ENCODE data around the gene ZNF417. TPM values are rescaled to one million over a fixed set of nuclear protein-coding genes. Genes with fewer than 3 reads are reported as not detected.
"Not testable (repeated sequence)": the region's sequence is repeated elsewhere in the genome, so short reads cannot be mapped to it uniquely, and the experiment has no call there.

ZNF417 gene
- total RNA-seq, 4 donors from 2014 or later: 9.1 to 12.9 (median 10.3) TPM

GRCh38 chr19:57903618-57904184 is 12.7 kb downstream of the ZNF417 start:
- TF ChIP-seq EP300 (IDR thresholded peaks at IDR 0.05) (no peak), CTCF (IDR thresholded peaks at IDR 0.05) (no peak), POLR2A (IDR thresholded peaks at IDR 0.05; ENCODE audit: low read depth) (no peak), POLR2AphosphoS5 (IDR thresholded peaks at IDR 0.05) (no peak)
- WGBS: 75% methylated on average over 7 of the region's 7 CpGs
- intact Hi-C loops (cut with DNase I): no loop called here
- Histone ChIP-seq H3K4me3 (no peak overlapping the region), H3K36me3 (peaks cover 9 to 29% (median 19%) of the 10 kb centered on the region in 4 donors), H3K27me3 (no peaks in the 10 kb centered on the region), H3K9me3 (peaks cover 0 to 30% (median 16%) of the 10 kb centered on the region in 4 donors), H3K4me1 (peaks cover 0 to 7% (median 0%) of the 10 kb centered on the region in 4 donors), H3K27ac (replicated peaks in 1 of 4) (no peak overlapping the region)
- DNase-seq (ENCODE audit: extremely low spot score): no peak

GRCh38 chr19:57900311-57900710 is 16.1 kb downstream of the ZNF417 start:
- intact Hi-C loops (cut with DNase I): no loop called here
- Histone ChIP-seq H3K4me3 (no peak overlapping the region), H3K27ac (replicated peaks in 1 of 4) (no peak overlapping the region), H3K9me3 (peaks cover 0 to 15% (median 6%) of the 10 kb centered on the region in 4 donors), H3K36me3 (peaks cover 0 to 9% (median 5%) of the 10 kb centered on the region in 4 donors), H3K27me3 (no peaks in the 10 kb centered on the region), H3K4me1 (peaks cover 0 to 7% (median 0%) of the 10 kb centered on the region in 4 donors)
- TF ChIP-seq POLR2A (IDR thresholded peaks at IDR 0.05; ENCODE audit: low read depth) (no peak), CTCF (IDR thresholded peaks at IDR 0.05) (no peak), POLR2AphosphoS5 (IDR thresholded peaks at IDR 0.05) (no peak)
- 49% methylated on average over 5 of the region's 5 CpGs for WGBS
- DNase-seq (ENCODE audit: extremely low spot score): no peak

GRCh38 chr19:57890706-57891105 is 25.7 kb downstream of the ZNF417 start:
- peaks cover 0 to 22% (median 17%) of the 10 kb centered on the region in 4 donors for H3K4me1 ChIP-seq
- intact Hi-C loops (cut with DNase I); H3K4me3 ChIP-seq; H3K36me3 ChIP-seq; H3K27ac ChIP-seq (replicated peaks in 1 of 4); H3K27me3 ChIP-seq; DNase-seq (ENCODE audit: extremely low spot score): not testable (repeated sequence)
- H3K9me3 ChIP-seq: peaks cover 0 to 11% (median 4%) of the 10 kb centered on the region in 4 donors
- whole genome bisulfite sequencing: 66% methylated on average over 3 of the region's 3 CpGs

- intact Hi-C loops (cut with DNase I): no loop called here
- DNase-seq (ENCODE audit: extremely low spot score): peak; percentile 94
- peaks cover 0 to 22% (median 17%) of the 10 kb centered on the region in 4 donors for H3K4me1 ChIP-seq
- peaks cover 0 to 21% (median 8%) of the 10 kb centered on the region in 4 donors for H3K36me3 ChIP-seq
- H3K9me3 ChIP-seq: peaks cover 0 to 19% (median 4%) of the 10 kb centered on the region in 4 donors
- TF ChIP-seq EP300 (IDR thresholded peaks at IDR 0.05) (no peak), CTCF (IDR thresholded peaks at IDR 0.05) (peak; percentile 36 to 48 (median 37)), POLR2A (IDR thresholded peaks at IDR 0.05; ENCODE audit: low read depth) (no peak), POLR2AphosphoS5 (IDR thresholded peaks at IDR 0.05) (peak; percentile 60 to 69)
- 3% methylated on average over 5 of the region's 43 CpGs for WGBS
- no peaks in the 10 kb centered on the region for H3K27me3 ChIP-seq
- H3K4me3 ChIP-seq: peak within 1 kb of the TSS; percentile 57 to 85 (median 74)
- H3K27ac ChIP-seq (replicated peaks in 1 of 4): peak within 1 kb of the TSS; percentile 74 to 84 (median 78)
These were observed 27.7 kb downstream of the ZNF417 start, which contains the start of gene ZNF814 for GRCh38 chr19:57888560-57889231. ZNF814 (minus strand) TSS chr19:57889037; CDS start chr19:57888802, 235 bp downstream.

- H3K27me3 ChIP-seq: no peaks in the 10 kb centered on the region
- peak overlapping the region; percentile 74 to 84 (median 78) for H3K27ac ChIP-seq (replicated peaks in 1 of 4)
- peak overlapping the region; percentile 57 to 85 (median 74) for H3K4me3 ChIP-seq
- intact Hi-C loops (cut with DNase I): no loop called here
- no peak for DNase-seq (ENCODE audit: extremely low spot score)
- peaks cover 0 to 26% (median 9%) of the 10 kb centered on the region in 4 donors for H3K36me3 ChIP-seq
- peaks cover 0 to 19% (median 4%) of the 10 kb centered on the region in 4 donors for H3K9me3 ChIP-seq
- 6% methylated on average over 8 of the region's 8 CpGs for WGBS
- TF ChIP-seq EP300 (IDR thresholded peaks at IDR 0.05): no peak
- no peak for TF ChIP-seq POLR2AphosphoS5 (IDR thresholded peaks at IDR 0.05)
- TF ChIP-seq POLR2A (IDR thresholded peaks at IDR 0.05; ENCODE audit: low read depth): no peak
- no peak for TF ChIP-seq CTCF (IDR thresholded peaks at IDR 0.05)
- peaks cover 0 to 22% (median 17%) of the 10 kb centered on the region in 4 donors for H3K4me1 ChIP-seq
These were observed 28.3 kb downstream of the ZNF417 start for GRCh38 chr19:57888107-57888559.
